Astrocyte of the spinal cord (primary cell): ENCODE results near the gene CDH22.

Experiments
- DNase-seq: peaks from one replicate; pipeline ENCODE4 v3.0.0; 2011; ENCODE audit warnings: low read depth, low spot score
- H3K4me3 ChIP-seq: 2 replicates; pipeline ENCODE4 v1.5.1; 2011; ENCODE audit warnings: low read depth, mild to moderate bottlenecking, low read length, moderate library complexity
- CTCF ChIP-seq: IDR thresholded peaks from 2 replicates; pipeline ENCODE4 v1.5.1; 2012; ENCODE audit warnings: low read depth, mild to moderate bottlenecking, low read length, inconsistent platforms
- in situ Hi-C: cut with HindIII; loops from 2 replicates; pipeline ENCODE4 v1.10.0; 2017; ENCODE audit warnings: low sequenced_read_pairs

The CDH22 gene

GRCh38 chr20:46312075-46312944 lies 4.0 kb upstream of the CDH22 start:
- in situ Hi-C loops = no loop called here
- H3K4me3 ChIP-seq = no peak overlapping the region
- no peak for TF ChIP-seq CTCF
- DNase-seq = no peak

DNA sequence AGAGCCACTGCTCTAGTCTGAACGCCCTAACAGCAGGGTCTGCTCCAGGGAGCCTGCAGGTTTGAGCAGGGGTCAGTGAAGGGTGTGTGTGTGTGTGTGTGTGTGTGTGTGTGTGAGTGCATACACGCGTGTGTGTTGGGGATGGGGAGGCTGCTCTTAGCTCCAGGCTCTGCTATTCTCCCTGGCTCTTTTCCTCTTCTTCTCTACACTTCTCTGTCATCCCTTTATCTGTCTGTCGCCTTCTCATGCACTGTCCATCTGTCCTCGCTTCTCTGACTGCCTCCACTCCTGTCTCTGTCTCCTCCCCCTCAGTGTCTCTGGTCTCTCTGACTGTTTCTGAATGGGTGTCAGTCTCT lies 3.4 kb upstream of the CDH22 start:
- no peak for TF ChIP-seq CTCF
- no peak for DNase-seq
- H3K4me3 ChIP-seq = no peak overlapping the region
- in situ Hi-C loops = no loop called here

GRCh38 chr20:46311039-46311650 lies 2.8 kb upstream of the CDH22 start:
- no peak overlapping the region for H3K4me3 ChIP-seq
- in situ Hi-C loops = no loop called here
- no peak for TF ChIP-seq CTCF
- no peak for DNase-seq

DNA sequence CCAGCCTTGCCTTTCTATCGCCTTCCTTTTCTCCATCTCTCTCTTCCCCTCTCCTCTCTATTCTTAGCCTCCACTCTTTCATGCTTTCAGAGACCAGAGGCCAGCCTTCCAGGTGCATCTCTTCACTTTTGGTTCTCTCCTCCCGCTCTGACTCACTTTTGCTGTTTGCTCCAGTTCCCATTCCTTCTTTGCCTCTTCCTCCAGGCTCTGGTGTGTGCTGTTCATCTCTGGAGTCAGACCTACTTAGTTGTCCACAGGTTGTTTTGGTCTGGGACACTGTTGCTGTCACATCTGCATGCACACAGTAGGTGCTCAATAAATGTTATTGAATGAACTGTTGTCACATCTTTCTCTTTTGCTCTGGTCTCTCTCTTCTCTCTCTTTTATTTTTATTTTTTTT lies 1.6 kb upstream of the CDH22 start:
- in situ Hi-C loops = no loop called here
- no peak overlapping the region for H3K4me3 ChIP-seq
- no peak for DNase-seq
- TF ChIP-seq CTCF = no peak

DNA sequence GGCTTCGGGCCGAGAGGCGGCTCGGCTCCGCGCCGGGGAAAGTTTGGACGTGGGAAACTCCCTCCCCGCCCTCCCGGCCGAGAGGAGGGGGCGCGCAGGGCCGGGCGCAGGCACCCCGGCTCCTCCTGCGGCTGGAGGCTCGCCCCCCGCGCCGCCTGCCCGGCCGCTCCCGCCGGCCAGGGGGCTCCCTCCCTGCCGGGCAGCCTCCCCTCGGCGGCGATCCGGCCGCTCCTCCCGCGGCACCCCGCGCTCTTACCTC lies 370 bp downstream of the CDH22 start:
- in situ Hi-C loops = no loop called here
- no peak overlapping the region for H3K4me3 ChIP-seq

GRCh38 chr20:46307139-46307998 lies 929 bp downstream of the CDH22 start:
- TF ChIP-seq CTCF = peak; percentile 82
- in situ Hi-C loops = no loop called here
- H3K4me3 ChIP-seq = no peak overlapping the region
- DNase-seq = peak; percentile 14

More for the DNA sequence above, 370 bp downstream of the CDH22 start:
- DNase-seq = no peak
- TF ChIP-seq CTCF = no peak
